HG03108 (cell line): ENCODE data around the gene RNU5B-1.

ENCODE experiments used
- ATAC-seq: cut with Tn5 transposase; IDR thresholded peaks from one replicate; pipeline ENCODE4 v1.9.1; 2021; ENCODE audit warnings: moderate library complexity; ENCODE audit not compliant: unreplicated experiment

The RNU5B-1 gene

DNA sequence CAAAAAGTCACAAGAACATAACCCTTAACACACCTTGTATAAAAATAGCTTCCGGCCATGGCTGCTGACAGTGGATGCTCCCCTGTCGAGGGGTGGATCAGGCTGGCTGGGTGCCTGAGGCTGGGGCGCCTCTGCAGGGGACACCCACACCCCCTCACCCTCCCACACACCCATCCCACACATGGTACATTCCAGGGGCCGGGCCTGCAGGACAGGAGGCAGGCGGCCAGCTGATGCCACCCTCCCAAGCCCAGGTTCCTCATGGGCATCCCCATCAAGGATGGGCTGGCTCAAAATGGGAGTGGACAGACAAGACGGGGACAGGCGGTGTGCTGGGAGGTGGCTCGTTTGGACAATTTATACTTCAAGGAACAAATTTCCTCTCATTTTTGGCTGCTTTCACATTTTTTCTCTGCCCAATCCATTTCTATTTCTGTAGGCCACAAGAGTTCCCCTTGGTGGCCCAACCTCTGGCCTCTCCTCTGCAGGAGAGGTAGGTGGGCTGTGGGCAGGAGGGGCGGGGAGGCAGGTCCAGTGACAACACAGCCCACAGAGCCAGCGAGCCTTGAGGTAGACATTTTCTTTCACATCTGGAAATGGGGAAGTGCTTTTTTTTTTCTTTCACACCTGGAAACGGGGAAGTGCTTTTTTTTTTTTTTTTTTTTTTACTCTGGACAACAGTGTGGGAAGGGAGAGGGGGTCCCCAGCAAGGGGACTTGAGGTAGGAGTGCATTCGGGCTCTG, 23.3 kb downstream of the RNU5B-1 start:
- ATAC-seq = no peak

GRCh38 chr15:65328506-65329287, 24.2 kb downstream of the RNU5B-1 start:
- ATAC-seq = no peak

DNA sequence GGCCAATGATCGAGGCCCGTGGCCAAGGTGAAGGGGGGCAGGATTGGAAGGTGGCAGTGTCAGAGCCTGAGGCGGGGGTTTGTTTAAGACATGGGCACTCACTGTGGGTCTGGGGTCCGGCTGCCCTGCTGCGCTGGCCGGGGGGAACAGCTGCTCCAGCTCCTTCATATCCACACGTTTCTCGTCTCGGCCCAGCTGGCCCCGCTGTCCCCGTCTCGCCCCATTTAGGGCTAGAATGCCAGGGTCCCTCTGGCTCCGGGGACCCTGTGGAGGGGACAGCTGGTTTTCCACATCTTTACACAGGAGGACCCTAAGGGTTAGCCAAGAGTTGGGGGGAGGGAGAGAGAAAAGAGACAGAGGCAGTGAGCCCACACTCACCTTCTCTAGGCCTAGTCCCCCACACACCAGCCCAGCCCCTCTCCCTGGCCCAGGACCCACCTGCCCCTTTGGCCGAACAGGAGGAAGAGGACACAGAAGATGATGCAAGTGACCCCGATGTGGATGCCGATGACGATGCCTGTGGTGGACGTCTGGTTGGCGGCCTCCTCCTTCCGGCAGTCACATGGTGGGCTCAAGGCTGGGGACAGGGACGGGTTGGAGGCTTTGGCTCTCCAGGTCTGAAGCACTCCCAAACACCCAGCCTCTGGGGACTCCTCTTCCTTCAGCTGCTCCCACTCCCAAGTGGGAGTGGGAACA, 25.0 kb downstream of the RNU5B-1 start:
- no peak for ATAC-seq

GRCh38 chr15:65329984-65330735, 25.7 kb downstream of the RNU5B-1 start:
- ATAC-seq = no peak

DNA sequence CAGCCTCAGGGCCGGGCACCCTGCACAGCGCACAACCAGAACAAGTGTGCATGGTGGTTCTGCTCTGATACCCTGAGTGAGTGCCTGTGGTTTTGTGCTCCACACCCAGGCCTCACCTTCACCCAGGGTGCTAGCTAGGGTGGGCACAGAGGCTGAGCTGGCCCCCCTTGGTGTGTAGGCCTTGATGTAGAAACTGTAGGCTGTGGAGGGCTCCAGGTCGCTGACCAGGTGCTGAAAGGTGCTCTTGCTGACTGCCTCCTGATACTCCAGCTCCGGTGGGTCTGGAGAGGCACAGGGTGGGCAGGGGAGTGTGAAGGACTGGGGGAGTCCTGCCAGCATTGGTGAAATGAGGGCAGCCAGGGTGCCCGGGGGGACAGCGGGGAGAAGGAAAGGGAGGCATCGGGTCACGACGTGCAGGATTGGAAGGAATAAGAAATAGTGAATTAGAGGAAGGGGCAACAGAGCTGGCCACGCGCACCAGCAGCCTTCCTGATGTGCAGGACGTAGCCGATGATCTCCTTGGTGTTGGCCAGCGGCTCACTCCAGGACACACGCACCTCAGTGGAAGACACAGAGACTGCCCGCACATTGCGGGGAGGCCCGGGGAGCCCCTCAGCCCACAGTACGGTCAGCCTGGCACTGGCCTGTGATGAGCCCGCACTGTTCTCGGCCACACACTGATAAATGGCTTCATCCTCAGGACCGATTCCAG, 26.6 kb downstream of the RNU5B-1 start:
- ATAC-seq = no peak

- ATAC-seq = no peak
Observed at GRCh38 chr15:65331811-65332210, 27.3 kb downstream of the RNU5B-1 start.

DNA sequence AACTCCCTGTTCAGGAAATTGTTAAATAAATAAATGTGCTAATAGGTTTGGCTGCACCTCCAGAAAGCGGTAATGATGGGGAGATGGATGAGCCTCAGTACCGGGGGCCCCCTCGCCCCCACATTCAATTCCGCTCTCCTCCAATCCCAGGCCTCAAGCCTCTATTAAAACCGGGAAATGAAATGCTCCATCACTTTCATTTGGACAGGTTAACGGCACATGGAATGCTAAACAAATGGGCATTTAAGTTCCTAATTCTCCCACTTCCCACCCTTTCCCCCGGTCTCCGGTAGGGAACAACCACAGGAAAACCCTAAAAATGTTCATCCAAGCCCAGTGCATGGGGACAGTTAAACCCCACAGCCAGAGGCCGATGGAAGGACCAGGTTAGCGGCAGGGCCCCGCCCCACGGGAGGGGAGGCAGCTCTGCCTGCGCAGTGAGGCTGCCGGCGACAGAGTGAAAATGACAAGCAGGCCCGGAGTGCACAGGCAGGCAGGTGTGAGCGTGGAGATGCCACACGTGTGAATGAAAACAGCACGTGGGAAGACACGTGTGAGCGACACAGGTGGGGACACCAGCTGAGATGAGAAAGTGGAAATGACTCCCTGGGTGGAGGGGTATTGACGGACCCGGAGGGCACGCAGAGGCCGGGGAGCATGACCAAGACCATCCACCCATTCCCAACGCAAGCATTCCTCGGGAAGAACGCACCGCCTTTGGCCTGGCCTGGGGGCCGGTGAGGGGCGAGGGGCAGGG, 28.1 kb downstream of the RNU5B-1 start:
- ATAC-seq = no peak

DNA sequence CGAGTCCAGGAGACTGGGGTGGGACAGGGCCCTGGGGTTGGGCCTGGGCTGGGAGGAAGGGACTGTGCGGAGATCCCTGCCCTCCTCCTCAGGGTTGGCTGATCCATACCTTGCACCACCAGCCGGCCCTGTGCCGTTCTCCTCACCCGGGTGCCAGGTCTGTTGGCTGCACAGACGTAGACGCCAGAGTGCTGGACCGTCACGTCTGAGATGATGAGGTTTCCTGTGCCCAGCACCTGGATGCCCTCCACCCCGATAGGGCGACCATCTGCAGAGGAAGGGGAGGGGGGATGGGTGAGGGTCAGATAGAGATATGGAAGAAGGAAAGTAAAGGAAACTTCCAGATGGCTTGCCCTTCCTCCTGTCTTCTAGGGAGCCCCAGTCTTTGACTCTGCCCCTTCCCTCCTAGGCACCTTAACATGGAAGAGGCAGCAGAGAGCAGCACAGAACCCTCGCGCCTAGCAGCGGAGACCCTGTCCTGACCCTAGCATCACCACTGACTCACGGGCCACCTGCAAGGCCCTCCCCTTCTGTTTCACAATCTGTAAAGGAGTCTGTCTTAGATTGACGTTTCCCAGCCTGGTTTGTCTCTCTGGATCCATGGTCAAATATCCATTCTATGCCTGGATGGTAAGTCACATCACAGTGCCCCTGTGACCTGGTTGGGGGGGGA, 28.8 kb downstream of the RNU5B-1 start:
- no peak for ATAC-seq

- no peak for ATAC-seq
Observed at GRCh38 chr15:65333856-65334255, 29.4 kb downstream of the RNU5B-1 start.

GRCh38 chr15:65334586-65335231, 30.2 kb downstream of the RNU5B-1 start:
- no peak for ATAC-seq

GRCh38 chr15:65335278-65336055, 31.0 kb downstream of the RNU5B-1 start:
- no peak for ATAC-seq

- no peak for ATAC-seq
Observed at GRCh38 chr15:65336493-65337435, 32.3 kb downstream of the RNU5B-1 start.

- ATAC-seq = no peak
Observed at GRCh38 chr15:65337436-65338070, 33.1 kb downstream of the RNU5B-1 start.

- no peak for ATAC-seq
Observed at GRCh38 chr15:65338366-65338765, 33.9 kb downstream of the RNU5B-1 start.

DNA sequence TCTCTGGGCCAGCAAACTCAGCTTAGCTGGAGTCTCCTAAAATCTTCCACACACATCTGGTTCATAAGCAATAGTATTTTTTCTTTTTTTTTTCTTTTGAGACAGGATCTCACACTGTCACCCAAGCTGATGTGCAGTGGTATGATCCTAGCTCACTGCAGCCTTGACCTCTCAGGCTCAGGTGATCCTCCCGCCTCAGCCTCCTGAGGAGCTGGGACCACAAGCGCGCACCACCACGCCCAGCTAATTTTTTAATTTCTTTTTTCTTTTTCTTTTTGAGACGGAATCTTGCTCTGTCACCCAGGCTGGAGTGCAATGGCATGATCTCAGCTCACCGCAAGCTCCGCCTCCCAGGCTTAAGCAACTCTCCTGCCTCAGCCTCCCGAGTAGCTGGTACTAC, 34.3 kb downstream of the RNU5B-1 start:
- no peak for ATAC-seq

- no peak for ATAC-seq
Observed at GRCh38 chr15:65339416-65339815, 34.9 kb downstream of the RNU5B-1 start.
